ENCODE results near the gene EPS8.

Gene EPS8

DNA sequence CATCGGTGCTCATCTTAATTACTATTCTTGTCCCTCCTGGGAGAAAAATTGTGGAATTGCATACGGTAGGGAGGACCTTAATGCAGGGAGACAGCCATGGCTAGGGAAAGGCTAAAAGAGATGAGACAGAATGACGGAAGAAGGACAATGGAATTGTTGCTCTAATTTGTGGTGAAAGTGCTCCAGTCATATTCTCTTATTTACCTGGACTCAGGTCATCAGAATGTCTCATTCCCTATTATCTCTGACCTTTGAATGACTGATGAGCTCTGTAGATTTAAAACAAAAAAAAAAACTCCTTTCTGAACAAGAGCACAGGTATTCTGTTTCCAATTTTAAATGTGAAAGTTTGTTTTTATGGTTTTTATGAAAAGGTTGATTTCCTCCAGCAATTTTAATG, 8.6 kb upstream of the EPS8 start:
- Histone ChIP-seq H3K14ac (ENCODE audit: low read length in 2 of 2) (no peak overlapping the region), H3K27me3 (ENCODE audit: control insufficient read depth in 1 of 2, insufficient read depth in 1 of 2, low read length in 2 of 2) (no peaks in the 10 kb centered on the region), H3K4ac (ENCODE audit: low read depth in 1 of 2, low read length in 2 of 2) (no peak overlapping the region), H3K27ac (ENCODE audit: low read length, poor library complexity, severe bottlenecking) (no peak overlapping the region), H3K9me3 (ENCODE audit: control insufficient read depth, low read length) (no peaks in the 10 kb centered on the region), H2BK15ac (ENCODE audit: low read depth, poor library complexity, severe bottlenecking) (no peak overlapping the region), H3K79me1 (replicated peaks; ENCODE audit: low read length, poor library complexity, severe bottlenecking) (no peaks in the 10 kb centered on the region), H3K4me1 (ENCODE audit: control insufficient read depth, insufficient read depth, low read depth, low read length) (no peaks in the 10 kb centered on the region), H2AFZ (ENCODE audit: low read depth, low read length) (no peak overlapping the region), H3K36me3 (ENCODE audit: control insufficient read depth in 1 of 2, insufficient read depth in 2 of 2, low read depth in 1 of 2, low read length in 2 of 2) (no peaks in the 10 kb centered on the region), H3K4me2 (ENCODE audit: low read length, poor library complexity, severe bottlenecking) (no peak overlapping the region), H2AK5ac (ENCODE audit: low read length, severe bottlenecking) (no peak overlapping the region), H2BK5ac (ENCODE audit: low read depth, low read length, poor library complexity, severe bottlenecking) (no peak overlapping the region), H2BK12ac (ENCODE audit: low read length in 2 of 2) (no peak overlapping the region), H3K18ac (ENCODE audit: low read depth in 1 of 2, low read length in 2 of 2) (no peak overlapping the region), H3K9ac (ENCODE audit: low read length) (no peak overlapping the region), H2BK120ac (ENCODE audit: low read depth, low read length) (no peak overlapping the region), H4K91ac (ENCODE audit: low read length) (no peak overlapping the region), H3K4me3 (ENCODE audit: insufficient read depth in 1 of 2, low read depth in 1 of 2, low read length in 2 of 2) (no peak overlapping the region), H3K23ac (ENCODE audit: low read length in 2 of 2) (no peak overlapping the region), H4K8ac (ENCODE audit: low read length) (no peak overlapping the region)
- DNase-seq: no peak
- 35% methylated on average over 2 of the region's 3 CpGs for WGBS

GRCh38 chr12:15796493-15797141, 7.4 kb upstream of the EPS8 start:
- Histone ChIP-seq H2BK120ac (ENCODE audit: low read depth, low read length) (no peak overlapping the region), H3K9me3 (ENCODE audit: control insufficient read depth, low read length) (no peaks in the 10 kb centered on the region), H3K27me3 (ENCODE audit: control insufficient read depth in 1 of 2, insufficient read depth in 1 of 2, low read length in 2 of 2) (no peaks in the 10 kb centered on the region), H2BK12ac (ENCODE audit: low read length in 2 of 2) (no peak overlapping the region), H3K36me3 (ENCODE audit: control insufficient read depth in 1 of 2, insufficient read depth in 2 of 2, low read depth in 1 of 2, low read length in 2 of 2) (no peaks in the 10 kb centered on the region), H2AK5ac (ENCODE audit: low read length, severe bottlenecking) (no peak overlapping the region), H3K4me1 (ENCODE audit: control insufficient read depth, insufficient read depth, low read depth, low read length) (no peaks in the 10 kb centered on the region), H2BK5ac (ENCODE audit: low read depth, low read length, poor library complexity, severe bottlenecking) (no peak overlapping the region), H2BK15ac (ENCODE audit: low read depth, poor library complexity, severe bottlenecking) (no peak overlapping the region), H4K91ac (ENCODE audit: low read length) (no peak overlapping the region), H3K4me2 (ENCODE audit: low read length, poor library complexity, severe bottlenecking) (no peak overlapping the region), H2AFZ (ENCODE audit: low read depth, low read length) (no peak overlapping the region), H3K4ac (ENCODE audit: low read depth in 1 of 2, low read length in 2 of 2) (no peak overlapping the region), H3K14ac (ENCODE audit: low read length in 2 of 2) (no peak overlapping the region), H3K27ac (ENCODE audit: low read length, poor library complexity, severe bottlenecking) (no peak overlapping the region), H3K9ac (ENCODE audit: low read length) (no peak overlapping the region), H3K79me1 (replicated peaks; ENCODE audit: low read length, poor library complexity, severe bottlenecking) (no peaks in the 10 kb centered on the region), H3K4me3 (ENCODE audit: insufficient read depth in 1 of 2, low read depth in 1 of 2, low read length in 2 of 2) (no peak overlapping the region), H3K23ac (ENCODE audit: low read length in 2 of 2) (no peak overlapping the region), H4K8ac (ENCODE audit: low read length) (no peak overlapping the region), H3K18ac (ENCODE audit: low read depth in 1 of 2, low read length in 2 of 2) (no peak overlapping the region)
- WGBS: 82% methylated on average over 3 of the region's 4 CpGs
- peak; percentile 56 for DNase-seq

DNA sequence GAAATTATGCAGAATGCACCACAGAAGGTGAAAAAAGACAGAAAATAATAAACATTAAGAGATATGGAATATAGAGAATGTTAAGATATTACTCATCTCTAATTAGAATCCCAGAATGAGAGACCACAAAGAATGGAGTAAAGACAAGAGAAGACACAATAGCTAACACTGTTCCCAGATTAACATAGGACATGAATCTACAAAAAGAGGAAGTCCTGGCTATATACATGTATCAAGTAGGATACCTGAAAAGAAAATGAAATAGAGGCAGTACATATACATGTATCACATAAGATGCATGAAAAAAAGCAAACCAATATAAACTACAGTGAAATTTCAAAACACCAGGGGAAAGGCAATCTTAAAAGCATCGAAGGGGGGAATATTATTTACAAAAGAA, 5.6 kb upstream of the EPS8 start:
- H3K9me3 ChIP-seq (ENCODE audit: control insufficient read depth, low read length): no peaks in the 10 kb centered on the region
- no CpG with 5 or more reads among the region's 1 CpG for WGBS
- H3K79me1 ChIP-seq (replicated peaks; ENCODE audit: low read length, poor library complexity, severe bottlenecking): no peaks in the 10 kb centered on the region
- no peaks in the 10 kb centered on the region for H3K36me3 ChIP-seq (ENCODE audit: control insufficient read depth in 1 of 2, insufficient read depth in 2 of 2, low read depth in 1 of 2, low read length in 2 of 2)
- H2BK120ac ChIP-seq (ENCODE audit: low read depth, low read length): no peak overlapping the region
- no peak overlapping the region for H4K91ac ChIP-seq (ENCODE audit: low read length)
- no peaks in the 10 kb centered on the region for H3K4me1 ChIP-seq (ENCODE audit: control insufficient read depth, insufficient read depth, low read depth, low read length)
- no peak for DNase-seq
- H2AK5ac ChIP-seq (ENCODE audit: low read length, severe bottlenecking): no peak overlapping the region
- H4K8ac ChIP-seq (ENCODE audit: low read length): no peak overlapping the region
- H3K14ac ChIP-seq (ENCODE audit: low read length in 2 of 2): no peak overlapping the region
- no peaks in the 10 kb centered on the region for H3K27me3 ChIP-seq (ENCODE audit: control insufficient read depth in 1 of 2, insufficient read depth in 1 of 2, low read length in 2 of 2)
- no peak overlapping the region for H3K4me2 ChIP-seq (ENCODE audit: low read length, poor library complexity, severe bottlenecking)
- no peak overlapping the region for H3K27ac ChIP-seq (ENCODE audit: low read length, poor library complexity, severe bottlenecking)
- H2BK12ac ChIP-seq (ENCODE audit: low read length in 2 of 2): no peak overlapping the region
- H2AFZ ChIP-seq (ENCODE audit: low read depth, low read length): no peak overlapping the region
- H3K9ac ChIP-seq (ENCODE audit: low read length): no peak overlapping the region
- H3K4me3 ChIP-seq (ENCODE audit: insufficient read depth in 1 of 2, low read depth in 1 of 2, low read length in 2 of 2): no peak overlapping the region
- no peak overlapping the region for H3K18ac ChIP-seq (ENCODE audit: low read depth in 1 of 2, low read length in 2 of 2)
- H2BK15ac ChIP-seq (ENCODE audit: low read depth, poor library complexity, severe bottlenecking): no peak overlapping the region
- H2BK5ac ChIP-seq (ENCODE audit: low read depth, low read length, poor library complexity, severe bottlenecking): no peak overlapping the region
- no peak overlapping the region for H3K23ac ChIP-seq (ENCODE audit: low read length in 2 of 2)
- no peak overlapping the region for H3K4ac ChIP-seq (ENCODE audit: low read depth in 1 of 2, low read length in 2 of 2)

DNA sequence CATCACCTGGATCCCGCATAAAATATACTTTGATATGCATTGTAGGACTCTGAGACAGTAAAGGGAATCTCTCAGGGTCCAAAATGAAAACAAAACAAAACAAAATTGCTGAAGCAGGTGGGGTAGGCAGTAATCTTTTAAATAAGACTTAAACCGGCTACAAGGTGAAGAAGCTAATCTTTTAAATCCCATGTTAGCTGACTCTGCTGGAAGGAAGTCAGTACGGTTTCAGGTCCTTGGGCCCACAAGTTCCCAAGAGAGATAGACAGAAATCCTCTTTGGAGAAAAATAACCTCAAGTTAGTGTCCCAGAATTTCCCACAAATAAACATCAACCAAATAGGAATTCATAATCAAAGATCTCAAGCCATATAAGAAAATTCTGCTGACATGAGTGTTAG, 5.0 kb upstream of the EPS8 start:
- Histone ChIP-seq H3K9ac (ENCODE audit: low read length) (no peak overlapping the region), H3K4me1 (ENCODE audit: control insufficient read depth, insufficient read depth, low read depth, low read length) (no peaks in the 10 kb centered on the region), H4K8ac (ENCODE audit: low read length) (no peak overlapping the region), H3K23ac (ENCODE audit: low read length in 2 of 2) (no peak overlapping the region), H3K4me3 (ENCODE audit: insufficient read depth in 1 of 2, low read depth in 1 of 2, low read length in 2 of 2) (no peak overlapping the region), H2BK120ac (ENCODE audit: low read depth, low read length) (no peak overlapping the region), H2AK5ac (ENCODE audit: low read length, severe bottlenecking) (no peak overlapping the region), H2BK15ac (ENCODE audit: low read depth, poor library complexity, severe bottlenecking) (no peak overlapping the region), H4K91ac (ENCODE audit: low read length) (no peak overlapping the region), H3K36me3 (ENCODE audit: control insufficient read depth in 1 of 2, insufficient read depth in 2 of 2, low read depth in 1 of 2, low read length in 2 of 2) (no peaks in the 10 kb centered on the region), H3K4me2 (ENCODE audit: low read length, poor library complexity, severe bottlenecking) (no peak overlapping the region), H3K4ac (ENCODE audit: low read depth in 1 of 2, low read length in 2 of 2) (no peak overlapping the region), H3K27ac (ENCODE audit: low read length, poor library complexity, severe bottlenecking) (no peak overlapping the region), H3K9me3 (ENCODE audit: control insufficient read depth, low read length) (no peaks in the 10 kb centered on the region), H3K27me3 (ENCODE audit: control insufficient read depth in 1 of 2, insufficient read depth in 1 of 2, low read length in 2 of 2) (no peaks in the 10 kb centered on the region), H3K14ac (ENCODE audit: low read length in 2 of 2) (no peak overlapping the region), H2AFZ (ENCODE audit: low read depth, low read length) (no peak overlapping the region), H3K18ac (ENCODE audit: low read depth in 1 of 2, low read length in 2 of 2) (no peak overlapping the region), H2BK12ac (ENCODE audit: low read length in 2 of 2) (no peak overlapping the region), H3K79me1 (replicated peaks; ENCODE audit: low read length, poor library complexity, severe bottlenecking) (no peaks in the 10 kb centered on the region), H2BK5ac (ENCODE audit: low read depth, low read length, poor library complexity, severe bottlenecking) (no peak overlapping the region)
- no peak for DNase-seq
- WGBS: 92% methylated on average over 2 of the region's 3 CpGs

Data from mesenchymal stem cell (in vitro differentiated cells and primary cell).